A673 (cell line): ENCODE data around the gene CAPN9.

Experiments
- EZH2 ChIP-seq: fragments of 200-600 bp; sonication (generic); IDR thresholded peaks from 2 replicates; pipeline ENCODE4 v1.6.1; 2017; ENCODE audit warnings: borderline replicate concordance, low read depth, mild to moderate bottlenecking, mixed read lengths, antibody characterized with exemption, low read length; ENCODE audit not compliant: poor library complexity, severe bottlenecking
- TF ChIP-seq, protein P1 (sequence below): fragments of 300-800, 200-600 bp; sonication (generic); conservative IDR thresholded peaks from 2 replicates; pipeline ENCODE4 v1.5.1; 2017; ENCODE audit warnings: low read depth, mild to moderate bottlenecking, antibody characterized with exemption, low read length, moderate library complexity, mixed read lengths

DNA sequence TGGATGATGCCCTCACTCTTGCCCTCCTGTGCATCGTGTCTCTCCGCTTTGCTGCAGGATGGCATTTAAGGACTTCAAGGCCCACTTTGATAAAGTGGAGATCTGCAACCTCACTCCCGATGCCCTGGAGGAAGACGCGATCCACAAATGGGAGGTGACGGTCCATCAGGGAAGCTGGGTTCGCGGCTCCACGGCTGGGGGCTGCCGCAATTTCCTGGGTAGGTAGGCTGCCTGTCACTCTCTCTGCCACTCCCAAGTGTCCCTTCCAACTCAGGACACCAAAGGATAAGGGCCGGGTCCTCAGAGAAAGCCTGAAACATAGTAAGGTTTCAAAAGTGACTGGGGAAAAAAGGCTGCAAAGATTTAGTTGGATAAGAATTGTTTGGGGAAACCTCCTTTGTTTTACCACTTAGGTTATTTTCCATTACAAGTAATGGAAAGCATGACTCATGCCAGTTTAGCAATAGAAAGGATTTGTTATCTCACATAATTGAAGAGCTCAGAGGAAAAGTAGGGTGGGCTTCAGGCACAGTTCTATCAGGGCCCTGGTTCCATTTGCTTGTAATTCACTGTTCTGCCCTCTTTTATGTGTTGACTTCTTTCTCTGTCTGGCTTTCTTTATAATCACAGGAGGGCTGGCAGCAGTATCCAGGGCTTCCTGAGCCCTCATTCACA, 31.9 kb downstream of the CAPN9 start:
- TF ChIP-seq, protein P1, sequence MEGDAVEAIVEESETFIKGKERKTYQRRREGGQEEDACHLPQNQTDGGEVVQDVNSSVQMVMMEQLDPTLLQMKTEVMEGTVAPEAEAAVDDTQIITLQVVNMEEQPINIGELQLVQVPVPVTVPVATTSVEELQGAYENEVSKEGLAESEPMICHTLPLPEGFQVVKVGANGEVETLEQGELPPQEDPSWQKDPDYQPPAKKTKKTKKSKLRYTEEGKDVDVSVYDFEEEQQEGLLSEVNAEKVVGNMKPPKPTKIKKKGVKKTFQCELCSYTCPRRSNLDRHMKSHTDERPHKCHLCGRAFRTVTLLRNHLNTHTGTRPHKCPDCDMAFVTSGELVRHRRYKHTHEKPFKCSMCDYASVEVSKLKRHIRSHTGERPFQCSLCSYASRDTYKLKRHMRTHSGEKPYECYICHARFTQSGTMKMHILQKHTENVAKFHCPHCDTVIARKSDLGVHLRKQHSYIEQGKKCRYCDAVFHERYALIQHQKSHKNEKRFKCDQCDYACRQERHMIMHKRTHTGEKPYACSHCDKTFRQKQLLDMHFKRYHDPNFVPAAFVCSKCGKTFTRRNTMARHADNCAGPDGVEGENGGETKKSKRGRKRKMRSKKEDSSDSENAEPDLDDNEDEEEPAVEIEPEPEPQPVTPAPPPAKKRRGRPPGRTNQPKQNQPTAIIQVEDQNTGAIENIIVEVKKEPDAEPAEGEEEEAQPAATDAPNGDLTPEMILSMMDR = no peak
- no peak for TF ChIP-seq EZH2
